HepG2 (cell line): ENCODE results near the gene AJM1. TPM values are rescaled to one million over a fixed set of nuclear protein-coding genes. Genes with fewer than 3 reads are reported as not detected.

Experiments used
- ATAC-seq: fragments of 200-7000 bp; cut with Tn5 transposase; 3 replicates; pipeline ENCODE4 v1.9.1; 2020; ENCODE audit warnings: mild to moderate bottlenecking, moderate library complexity
- BruUV-seq: library from RNA; stranded (reverse); fragments of 400-500 nt; replicated peaks from 2 replicates; lab custom pipeline; 2021; lab: Mats Ljungman, UMichigan
- CTCF ChIA-PET: fragments of 300-600 bp; formaldehyde crosslinking; extraction: SDS; loops from one replicate; lab custom pipeline; 2021; ENCODE audit warnings: low total read pairs, inconsistent platforms, low intra/inter-chr PET ratio; lab: Yijun Ruan, JAX
- POLR2A ChIA-PET: fragments of 350-600 bp; sonication (Branson Sonifier 250); formaldehyde crosslinking; loops from one replicate; lab custom pipeline; 2020; ENCODE audit warnings: antibody characterized with exemption, inconsistent platforms; lab: Yijun Ruan, JAX
- DNase-seq: peaks from one replicate; pipeline ENCODE4 v3.0.0-alpha.2; 2015; ENCODE audit warnings: low spot score
- FAIRE-seq: peaks from 3 replicates; lab custom pipeline; 2011; peaks lifted over from hg19 to GRCh38; lab: Jason Lieb, UNC
- H2AFZ ChIP-seq: one replicate; pipeline ENCODE4 v1.6.1; 2011; ENCODE audit warnings: low read length, inconsistent platforms
- H3K27ac ChIP-seq: fragments of 300-600 bp; 3 replicates; pipeline ENCODE4 v1.8.0; 2011; ENCODE audit warnings: mixed run types, mild to moderate bottlenecking, mixed read lengths, low read length, inconsistent platforms; ENCODE audit not compliant: insufficient read depth; ENCODE audit errors: extremely low read length
- H3K27me3 ChIP-seq, 2 experiments: fragments of 200-600 bp in 1 of 2; 2 replicates in 1 of 2; 3 replicates in 1 of 2; pipeline versions ENCODE4 v1.6.0 to v1.8.0; 2011; ENCODE audit warnings: low read length in 2 of 2, mild to moderate bottlenecking in 2 of 2, moderate library complexity in 2 of 2, inconsistent platforms in 1 of 2; ENCODE audit not compliant: insufficient read depth in 2 of 2, control insufficient read depth in 1 of 2
- H3K36me3 ChIP-seq, 2 experiments: fragments of 200-600 bp in 1 of 2; replicated peaks in 1 of 2; 2 replicates in 1 of 2; 3 replicates in 1 of 2; pipeline versions ENCODE4 v1.5.1 to v1.8.0; 2011; ENCODE audit warnings: low read length in 2 of 2, inconsistent platforms in 1 of 2; ENCODE audit not compliant: insufficient read depth in 2 of 2, control insufficient read depth in 1 of 2
- H3K4me1 ChIP-seq: 2 replicates; pipeline ENCODE4 v1.5.1; 2012; ENCODE audit warnings: low read length, inconsistent platforms; ENCODE audit not compliant: insufficient read depth
- H3K4me2 ChIP-seq: 2 replicates; pipeline ENCODE4 v1.6.0; 2011; ENCODE audit warnings: low read depth, low read length, inconsistent platforms
- H3K4me3 ChIP-seq, 3 experiments: fragments of 200-600 bp in 1 of 3; sonication (generic), shearing (Covaris generic) in 1 of 3; replicated peaks in 1 of 3; 2 replicates each; pipeline ENCODE4 v1.5.1; 2011 to 2016; ENCODE audit warnings: low read length in 3 of 3, inconsistent platforms in 2 of 3, low read depth in 2 of 3, mild to moderate bottlenecking in 2 of 3, control low read depth in 1 of 3, mixed read lengths in 1 of 3; ENCODE audit not compliant: insufficient read depth in 1 of 3
- H3K79me2 ChIP-seq: one replicate; pipeline ENCODE4 v1.6.1; 2011; ENCODE audit warnings: low read length, inconsistent platforms; ENCODE audit not compliant: insufficient read depth
- H3K9ac ChIP-seq: 2 replicates; pipeline ENCODE4 v1.6.0; 2011; ENCODE audit warnings: mild to moderate bottlenecking, low read depth, low read length, inconsistent platforms; ENCODE audit not compliant: insufficient read depth
- H3K9me3 ChIP-seq: 2 replicates; pipeline ENCODE4 v1.5.1; 2012; ENCODE audit warnings: mild to moderate bottlenecking, low read length
- H4K20me1 ChIP-seq: 2 replicates; pipeline ENCODE4 v1.6.0; 2011; ENCODE audit warnings: inconsistent platforms, mild to moderate bottlenecking, low read length, moderate library complexity; ENCODE audit not compliant: insufficient read depth
- AGO1 ChIP-seq: fragments of 200-400 bp; formaldehyde crosslinking; IDR thresholded peaks from 2 replicates; pipeline ENCODE4 v1.6.1; 2017; ENCODE audit warnings: mild to moderate bottlenecking, low read depth, low read length, moderate library complexity; ENCODE audit not compliant: poor library complexity, severe bottlenecking
- MIXL1 ChIP-seq: IDR thresholded peaks from 2 replicates; pipeline ENCODE4 v1.6.1; 2016
- RBFOX2 ChIP-seq: fragments of 200-400 bp; formaldehyde crosslinking; IDR thresholded peaks from 2 replicates; pipeline ENCODE4 v1.6.1; 2017; ENCODE audit warnings: low read depth, mild to moderate bottlenecking, low read length
- ZNF205 ChIP-seq: IDR thresholded peaks from 2 replicates; pipeline ENCODE4 v1.6.1; 2018; ENCODE audit warnings: missing biosample characterization, missing genetic modification reagents
- ZNF687 ChIP-seq: sonication (generic); formaldehyde crosslinking; IDR thresholded peaks from 2 replicates; pipeline ENCODE4 v1.5.1; 2020; ENCODE audit warnings: mild to moderate bottlenecking, missing genetic modification reagents, moderate library complexity
- WGBS: methylation state at CpG from one replicate; pipeline ENCODE4 v1.1.6; 2017; ENCODE audit warnings: low lambda C conversion rate; 5-methylcytosine and 5-hydroxymethylcytosine counted together
- in situ Hi-C: cut with HindIII; loops from 2 replicates; pipeline ENCODE4 v1.10.0; 2017; ENCODE audit warnings: low pct_unique_long_range_greater_than_20kb; ENCODE audit not compliant: extremely low pct_ligation_motif_present
- intact Hi-C: fragments of 100-400 bp; cut with micrococcal nuclease; formaldehyde crosslinking; loops from one replicate; pipeline ENCODE4 v1.10.0; 2022; ENCODE audit not compliant: unreplicated experiment
- polyA plus RNA-seq, 8 experiments: library from polyadenylated mRNA; depleted of rRNA in 3 of 8; stranded (reverse) in 7 of 8; unstranded in 1 of 8; fragments of >200 nt; fragmentation: Illumina TruSeq in 4 of 8; extraction: Trizol in 4 of 8; gene quantifications; 2 replicates each; pipeline versions ENCODE4 v1.2.1 to v1.2.3, GENCODE V29; 2011 to 2016; ENCODE audit warnings: low read depth in 4 of 8, missing spikeins in 1 of 8, mixed read lengths in 1 of 8; ENCODE audit not compliant: insufficient read depth in 1 of 8
- total RNA-seq, 5 experiments: library from RNA; depleted of rRNA; stranded (reverse); fragments of >200 nt; fragmentation: Illumina TruSeq; extraction: Trizol; gene quantifications; 2 replicates each; pipeline ENCODE4 v1.2.3, GENCODE V29; 2016; ENCODE audit warnings: low read depth in 1 of 5

AJM1 gene
- total and polyA plus RNA-seq, 2 of the 13 experiments (the other 11 are each of a cell fraction or from before 2014, with no cell fraction given), result 1.1 to 1.2 TPM

GRCh38 chr9:136862849-136863622 is 20.8 kb downstream of the AJM1 start:
- in situ Hi-C loops, result no loop called here
- peaks cover 20% of the 10 kb centered on the region for H3K79me2 ChIP-seq
- H4K20me1 ChIP-seq, result 0 out of 2 replicates have a peak, but pooled peaks cover 7% of the 10 kb centered on the region
- POLR2A ChIA-PET, result interaction anchor here (1.2 kb wide), 1 partner anchor 15 kb away, joined by 4 read pairs; no protein-coding TSS in a partner anchor
- intact Hi-C loops, result no loop called here
- peaks cover 17 to 37% of the 10 kb centered on the region in 2 experiments for H3K36me3 ChIP-seq
- FAIRE-seq (no peak), ATAC-seq (no peak), DNase-seq (no peak)
- 98% methylated on average over 23 of the region's 31 CpGs for WGBS
- no peak overlapping the region for H3K4me3 ChIP-seq
- no TSS peak for BruUV-seq
- H3K4me1 ChIP-seq, result peaks cover 49% of the 10 kb centered on the region
- H3K9me3 ChIP-seq, result no peaks in the 10 kb centered on the region
- H2AFZ ChIP-seq, result no peak overlapping the region
- H3K27me3 ChIP-seq, result no peaks in the 10 kb centered on the region
- no peak overlapping the region for H3K4me2 ChIP-seq
- no peak overlapping the region for H3K9ac ChIP-seq
- CTCF ChIA-PET, result no interaction called here
- H3K27ac ChIP-seq, result no peak overlapping the region
- TF ChIP-seq MIXL1 (CRISPR knock-in tag) (no peak), AGO1 (peak; percentile 59), RBFOX2 (peak; percentile 36; the same call in 1 of the 2 replicates)
- TF ChIP-seq, all 625 proteins: peak for 2

- H3K27ac ChIP-seq, result no peak overlapping the region
- DNase-seq, result no peak
- WGBS, result 100% methylated on average over 6 of the region's 12 CpGs
- in situ Hi-C loops (no loop called here), intact Hi-C loops (no loop called here)
- H3K9me3 ChIP-seq, result no peaks in the 10 kb centered on the region
- H3K36me3 ChIP-seq, result peaks cover 17 to 37% of the 10 kb centered on the region in 2 experiments
- peaks cover 20% of the 10 kb centered on the region for H3K79me2 ChIP-seq
- peak; percentile 46 for TF ChIP-seq RBFOX2
- peak; percentile 10; the same call in 1 of the 2 replicates for TF ChIP-seq ZNF687 (CRISPR knock-in tag)
- no peak for TF ChIP-seq ZNF205 (CRISPR knock-in tag)
- peak; percentile 7 for TF ChIP-seq AGO1
- ChIA-PET CTCF (no interaction called here), POLR2A (interaction anchor here (1.3 kb wide), 1 partner anchor 19 kb away, joined by 6 read pairs; no protein-coding TSS in a partner anchor)
- H3K27me3 ChIP-seq, result no peaks in the 10 kb centered on the region
- H3K9ac ChIP-seq, result no peak overlapping the region
- H2AFZ ChIP-seq, result no peak overlapping the region
- peaks cover 49% of the 10 kb centered on the region for H3K4me1 ChIP-seq
- no peak overlapping the region for H3K4me3 ChIP-seq
- FAIRE-seq, result no peak
- no TSS peak for BruUV-seq
- H3K4me2 ChIP-seq, result no peak overlapping the region
- 0 out of 2 replicates have a peak, but pooled peaks cover 7% of the 10 kb centered on the region for H4K20me1 ChIP-seq
- ATAC-seq, result no peak
These were observed 21.5 kb downstream of the AJM1 start for GRCh38 chr9:136863623-136864273.
